ENCODE data around the gene HDAC7.
A peak's percentile ranks its signal among the peaks of the same experiment; 100 is the strongest.

HDAC7 gene

DNA sequence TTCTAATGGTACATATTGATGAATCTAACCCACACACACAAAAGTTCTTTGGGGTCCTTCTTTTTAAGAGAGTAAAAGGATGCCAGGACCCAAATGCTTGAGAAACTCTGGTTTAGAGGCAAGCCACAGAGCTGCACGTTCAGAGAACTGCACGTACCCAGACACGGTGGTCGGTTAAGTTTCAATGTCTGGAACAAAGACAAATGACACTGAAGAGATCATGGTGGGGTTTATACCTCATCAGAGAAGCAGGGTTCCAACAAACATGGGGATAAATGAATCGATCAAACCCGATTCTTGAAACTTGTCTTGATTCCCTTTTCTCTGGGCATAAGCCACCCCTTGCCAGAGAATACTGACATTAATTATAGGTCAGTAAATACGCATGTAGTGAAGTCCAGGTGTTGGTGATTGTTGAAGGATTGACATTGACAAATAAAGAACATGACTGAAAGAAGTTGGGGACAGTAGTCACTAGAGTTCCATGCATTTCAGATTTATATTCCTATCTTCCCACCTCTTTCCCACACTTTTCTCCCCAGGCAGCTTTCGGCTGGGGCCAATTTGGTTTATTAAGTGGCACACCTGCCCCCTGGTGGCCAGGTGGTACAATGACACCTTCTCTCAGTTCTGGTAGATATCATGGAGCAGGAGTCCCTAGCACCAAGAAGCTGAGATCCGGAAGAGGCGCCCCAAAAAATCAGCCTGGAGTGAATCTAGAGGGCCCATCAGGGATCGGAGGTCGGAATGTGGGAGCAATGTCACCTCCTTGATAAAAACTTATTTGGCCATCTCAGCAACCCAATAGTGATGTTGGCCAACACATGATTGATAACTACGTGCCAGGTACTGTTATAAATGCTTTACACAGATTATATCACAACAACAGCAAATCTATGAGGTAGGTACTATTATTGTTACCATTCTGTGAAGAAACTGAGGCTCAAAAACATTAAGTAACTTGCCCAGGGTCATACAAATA lies 17.8 kb upstream of the HDAC7 start:
- Histone ChIP-seq H3K79me2 (no peaks in the 10 kb centered on the region), H3K27me3 (ENCODE audit: control insufficient read depth, insufficient read depth, low read length) (no peaks in the 10 kb centered on the region), H3K9me3 (ENCODE audit: control insufficient read depth, low read length) (no peaks in the 10 kb centered on the region), H3K36me3 (ENCODE audit: control insufficient read depth, insufficient read depth, low read length) (no peaks in the 10 kb centered on the region), H3K27ac (peak overlapping the region; percentile 25), H3K9ac (no peak overlapping the region), H3K4me2 (ENCODE audit: low read length) (no peak overlapping the region), H3K4me3 (ENCODE audit: low read depth, low read length) (no peak overlapping the region), H2AFZ (no peak overlapping the region), H3K4me1 (peaks cover 35% of the 10 kb centered on the region)
- TF ChIP-seq, protein P1, sequence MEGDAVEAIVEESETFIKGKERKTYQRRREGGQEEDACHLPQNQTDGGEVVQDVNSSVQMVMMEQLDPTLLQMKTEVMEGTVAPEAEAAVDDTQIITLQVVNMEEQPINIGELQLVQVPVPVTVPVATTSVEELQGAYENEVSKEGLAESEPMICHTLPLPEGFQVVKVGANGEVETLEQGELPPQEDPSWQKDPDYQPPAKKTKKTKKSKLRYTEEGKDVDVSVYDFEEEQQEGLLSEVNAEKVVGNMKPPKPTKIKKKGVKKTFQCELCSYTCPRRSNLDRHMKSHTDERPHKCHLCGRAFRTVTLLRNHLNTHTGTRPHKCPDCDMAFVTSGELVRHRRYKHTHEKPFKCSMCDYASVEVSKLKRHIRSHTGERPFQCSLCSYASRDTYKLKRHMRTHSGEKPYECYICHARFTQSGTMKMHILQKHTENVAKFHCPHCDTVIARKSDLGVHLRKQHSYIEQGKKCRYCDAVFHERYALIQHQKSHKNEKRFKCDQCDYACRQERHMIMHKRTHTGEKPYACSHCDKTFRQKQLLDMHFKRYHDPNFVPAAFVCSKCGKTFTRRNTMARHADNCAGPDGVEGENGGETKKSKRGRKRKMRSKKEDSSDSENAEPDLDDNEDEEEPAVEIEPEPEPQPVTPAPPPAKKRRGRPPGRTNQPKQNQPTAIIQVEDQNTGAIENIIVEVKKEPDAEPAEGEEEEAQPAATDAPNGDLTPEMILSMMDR (IDR thresholded peaks at IDR 0.05) = peak; percentile 95

DNA sequence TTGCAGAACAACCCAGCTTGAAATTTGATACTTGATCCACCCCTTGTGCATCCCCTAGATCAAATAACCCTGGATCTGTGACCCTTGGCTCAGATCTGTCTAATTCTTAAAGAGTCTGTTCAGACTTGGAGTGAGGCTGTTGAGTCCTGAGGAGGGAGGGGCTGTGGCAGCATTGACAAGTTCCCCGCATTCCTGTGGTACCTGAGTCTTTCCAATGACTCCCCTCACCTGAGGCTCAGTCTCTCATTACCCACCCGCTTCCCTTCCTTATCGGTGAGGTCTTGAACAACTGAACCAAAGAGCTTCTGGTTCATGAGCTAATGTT lies 16.1 kb upstream of the HDAC7 start:
- H3K4me1 ChIP-seq = peaks cover 34% of the 10 kb centered on the region
- H3K9me3 ChIP-seq (ENCODE audit: control insufficient read depth, low read length) = no peaks in the 10 kb centered on the region
- no peaks in the 10 kb centered on the region for H3K36me3 ChIP-seq (ENCODE audit: control insufficient read depth, insufficient read depth, low read length)
- H3K79me2 ChIP-seq = no peaks in the 10 kb centered on the region
- H3K9ac ChIP-seq = no peak overlapping the region
- TF ChIP-seq, protein P1 (IDR thresholded peaks at IDR 0.05) = no peak
- H3K4me3 ChIP-seq (ENCODE audit: low read depth, low read length) = no peak overlapping the region
- no peak overlapping the region for H3K4me2 ChIP-seq (ENCODE audit: low read length)
- peak overlapping the region; percentile 31 for H3K27ac ChIP-seq
- no peaks in the 10 kb centered on the region for H3K27me3 ChIP-seq (ENCODE audit: control insufficient read depth, insufficient read depth, low read length)
- H2AFZ ChIP-seq = peak overlapping the region; percentile 10

DNA sequence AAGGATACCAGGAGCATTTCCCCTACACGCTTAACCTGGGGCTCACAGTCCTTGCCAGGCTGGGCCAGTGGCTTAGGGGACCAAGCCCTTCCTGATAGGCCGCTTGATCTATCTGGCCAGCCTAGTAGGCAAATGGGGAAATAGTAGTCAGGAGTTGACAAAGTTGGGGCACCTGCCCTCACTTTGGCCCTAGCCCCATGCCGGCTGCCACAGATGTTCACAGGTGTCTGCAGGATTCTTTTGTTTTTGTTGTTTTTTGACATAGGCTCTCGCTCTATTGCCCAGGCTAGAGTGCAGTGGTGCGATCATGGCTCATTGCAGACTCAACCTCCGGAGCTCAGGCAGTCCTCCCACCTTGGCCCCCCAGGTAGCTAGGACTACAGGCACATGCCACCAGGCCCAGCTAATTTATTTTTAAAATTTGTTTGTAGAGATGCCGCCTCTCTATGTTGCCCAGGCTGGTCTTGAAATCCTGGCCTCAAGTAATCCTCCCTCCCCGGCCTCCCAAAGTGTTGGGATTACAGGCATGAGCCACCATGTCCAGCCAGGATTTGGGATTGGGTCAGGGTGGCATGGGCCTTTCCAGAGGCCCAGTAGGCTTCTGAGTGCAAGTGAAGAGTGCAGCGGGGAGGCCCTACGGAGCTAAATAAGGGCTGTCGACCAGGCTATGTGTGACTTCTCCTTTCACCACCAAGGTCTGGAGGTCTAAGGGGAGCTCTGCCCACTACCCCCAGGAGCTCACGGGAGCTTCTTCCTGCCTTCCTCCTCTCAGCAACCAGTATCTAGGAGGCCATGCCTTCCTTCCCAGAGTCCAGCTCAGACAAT lies 15.5 kb upstream of the HDAC7 start:
- H3K27me3 ChIP-seq (ENCODE audit: control insufficient read depth, insufficient read depth, low read length) = no peaks in the 10 kb centered on the region
- peak overlapping the region; percentile 31 for H3K27ac ChIP-seq
- H3K4me1 ChIP-seq = peaks cover 34% of the 10 kb centered on the region
- no peak overlapping the region for H3K4me2 ChIP-seq (ENCODE audit: low read length)
- peak overlapping the region; percentile 10 for H2AFZ ChIP-seq
- H3K9ac ChIP-seq = no peak overlapping the region
- H3K4me3 ChIP-seq (ENCODE audit: low read depth, low read length) = no peak overlapping the region
- H3K79me2 ChIP-seq = no peaks in the 10 kb centered on the region
- H3K36me3 ChIP-seq (ENCODE audit: control insufficient read depth, insufficient read depth, low read length) = no peaks in the 10 kb centered on the region
- no peaks in the 10 kb centered on the region for H3K9me3 ChIP-seq (ENCODE audit: control insufficient read depth, low read length)
- TF ChIP-seq, protein P1 (IDR thresholded peaks at IDR 0.05) = no peak

DNA sequence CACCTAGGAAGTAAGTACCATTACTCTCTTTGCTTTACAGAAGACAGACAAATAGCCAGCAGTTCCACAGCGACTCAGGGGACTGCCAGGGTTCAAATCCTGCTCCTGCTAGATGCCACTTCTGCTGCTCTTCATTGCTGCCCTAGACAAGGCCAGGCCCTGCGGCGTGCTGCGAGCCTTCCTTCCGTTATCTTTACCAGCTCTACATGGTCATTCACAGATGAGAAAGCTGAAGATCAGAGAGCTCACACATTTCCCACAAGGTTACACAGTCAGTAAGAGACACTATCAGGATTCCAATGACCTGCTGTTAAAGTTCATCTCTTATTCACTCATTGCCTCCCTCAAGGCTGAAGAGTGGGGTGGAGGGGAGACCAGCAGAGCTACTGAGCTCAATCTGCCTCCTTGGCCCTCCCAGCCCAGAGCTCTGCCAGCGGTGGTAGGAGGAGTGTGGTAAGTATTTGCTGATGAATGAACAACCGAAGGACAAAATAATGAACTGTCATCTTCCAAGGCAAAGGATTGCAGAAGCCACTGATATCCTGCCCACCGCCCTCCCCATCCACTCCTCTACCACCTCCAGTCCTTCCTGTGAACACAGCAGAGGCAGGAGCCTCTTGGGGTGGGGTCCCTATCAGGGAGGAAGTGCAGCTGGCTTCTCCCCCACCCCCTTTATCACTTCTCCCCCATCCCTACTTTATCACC lies 14.6 kb upstream of the HDAC7 start:
- Histone ChIP-seq H3K4me2 (ENCODE audit: low read length) (no peak overlapping the region), H3K4me1 (peaks cover 34% of the 10 kb centered on the region), H2AFZ (no peak overlapping the region), H3K27ac (no peak overlapping the region), H3K4me3 (ENCODE audit: low read depth, low read length) (no peak overlapping the region), H3K27me3 (ENCODE audit: control insufficient read depth, insufficient read depth, low read length) (no peaks in the 10 kb centered on the region), H3K79me2 (no peaks in the 10 kb centered on the region), H3K9ac (no peak overlapping the region), H3K9me3 (ENCODE audit: control insufficient read depth, low read length) (no peaks in the 10 kb centered on the region), H3K36me3 (ENCODE audit: control insufficient read depth, insufficient read depth, low read length) (no peaks in the 10 kb centered on the region)
- TF ChIP-seq, protein P1 (IDR thresholded peaks at IDR 0.05) = no peak

All from parathyroid adenoma (tissue), 2 donors.